PC-3 (cell line): ENCODE measurements around the gene ASXL2. TPM values are rescaled to one million over a fixed set of nuclear protein-coding genes. Genes with fewer than 3 reads are reported as not detected.

ENCODE experiments used
- ATAC-seq: fragments of 200-7000 bp; cut with Tn5 transposase; 2 replicates; pipeline ENCODE4 v1.9.1; 2020; ENCODE audit warnings: mild to moderate bottlenecking, moderate library complexity
- BruUV-seq: library from RNA; stranded (reverse); fragments of 400-500 nt; replicated peaks from 2 replicates; lab custom pipeline; 2021; lab: Mats Ljungman, UMichigan
- CTCF ChIA-PET: fragments of 300-600 bp; sonication (Branson Sonifier 250); formaldehyde crosslinking; loops from one replicate; lab custom pipeline; 2022; ENCODE audit warnings: antibody characterized with exemption; lab: Charles Lee
- POLR2A ChIA-PET: fragments of 300-600 bp; sonication (Branson Sonifier 250); formaldehyde crosslinking; loops from one replicate; lab custom pipeline; 2022; ENCODE audit warnings: antibody characterized with exemption; ENCODE audit not compliant: unreplicated experiment; lab: Charles Lee
- DNase-seq: peaks from one replicate; pipeline ENCODE4 v3.0.0-alpha.2; 2015
- H2AFZ ChIP-seq: fragments of 300-600 bp; sonication (generic); 2 replicates; pipeline ENCODE4 v1.6.0; 2016; ENCODE audit warnings: antibody characterized with exemption, low read length
- H3F3A ChIP-seq: fragments of 300-600 bp; sonication (generic); one replicate; pipeline ENCODE4 v1.6.0; 2017; ENCODE audit warnings: antibody characterized with exemption, low read length, control low read depth, mild to moderate bottlenecking; ENCODE audit not compliant: unreplicated experiment
- H3K27ac ChIP-seq: fragments of 300-600 bp; sonication (generic); 2 replicates; pipeline ENCODE4 v1.5.1; 2016; ENCODE audit warnings: mild to moderate bottlenecking, low read length
- H3K27me3 ChIP-seq: fragments of 300-600 bp; sonication (generic); 2 replicates; pipeline ENCODE4 v1.6.1; 2016; ENCODE audit warnings: low read length, mixed read lengths
- H3K36me3 ChIP-seq: fragments of 300-600 bp; sonication (generic); 2 replicates; pipeline ENCODE4 v1.6.1; 2016; ENCODE audit warnings: low read depth, mixed run types, low read length, mixed read lengths
- H3K4me1 ChIP-seq: fragments of 300-600 bp; sonication (generic); 2 replicates; pipeline ENCODE4 v1.5.1; 2016; ENCODE audit warnings: low read length; ENCODE audit not compliant: insufficient read depth
- H3K4me2 ChIP-seq: fragments of 300-600 bp; sonication (generic); 2 replicates; pipeline ENCODE4 v1.6.0; 2016; ENCODE audit warnings: low read length
- H3K4me3 ChIP-seq: fragments of 300-600 bp; sonication (generic); 2 replicates; pipeline ENCODE4 v1.5.1; 2016; ENCODE audit warnings: mild to moderate bottlenecking, low read length, mixed read lengths
- H3K79me2 ChIP-seq: fragments of 300-600 bp; sonication (generic); 2 replicates; pipeline ENCODE4 v1.6.1; 2017; ENCODE audit warnings: low read length, mixed read lengths
- H3K9ac ChIP-seq: fragments of 300-600 bp; sonication (generic); 2 replicates; pipeline ENCODE4 v1.6.0; 2016; ENCODE audit warnings: mild to moderate bottlenecking, low read length
- H3K9me2 ChIP-seq: fragments of 300-600 bp; sonication (generic); replicated peaks from 2 replicates; pipeline ENCODE4 v1.6.1; 2016; ENCODE audit warnings: mixed run types, low read length, mixed read lengths
- H3K9me3 ChIP-seq: fragments of 300-600 bp; sonication (generic); 2 replicates; pipeline ENCODE4 v1.6.1; 2016; ENCODE audit warnings: low read length, mixed read lengths
- H4K20me1 ChIP-seq: fragments of 300-600 bp; sonication (generic); 2 replicates; pipeline ENCODE4 v1.6.1; 2016; ENCODE audit warnings: low read length, mixed read lengths
- EZH2 ChIP-seq: fragments of 300-600 bp; sonication (generic); IDR thresholded peaks from one replicate; pipeline ENCODE4 v1.6.1; 2017; ENCODE audit warnings: antibody characterized with exemption, mild to moderate bottlenecking, low read length; ENCODE audit not compliant: unreplicated experiment
- EZH2phosphoT487 ChIP-seq: fragments of 300-600 bp; sonication (generic); IDR thresholded peaks from 2 replicates; pipeline ENCODE4 v1.6.1; 2018; ENCODE audit warnings: mild to moderate bottlenecking, antibody characterized with exemption, low read length, borderline replicate concordance
- intact Hi-C: fragments of 100-400 bp; cut with micrococcal nuclease; formaldehyde crosslinking; loops from 2 replicates; pipeline ENCODE4 v1.9.0; 2023
- total RNA-seq: library from RNA; depleted of rRNA; stranded (reverse); fragments of >200 nt; gene quantifications from 2 replicates; pipeline ENCODE4 v1.2.3, GENCODE V29; 2014
- TF ChIP-seq, protein P1 (sequence below): fragments of 300-600 bp; sonication (generic); conservative IDR thresholded peaks from 2 replicates; pipeline ENCODE4 v1.5.1; 2017; ENCODE audit warnings: antibody characterized with exemption, low read depth, mild to moderate bottlenecking, low read length

The ASXL2 gene
- total RNA-seq, 1 experiment from 2014 or later = 11.5 TPM

- DNase-seq = no peak
- intact Hi-C loops = no loop called here
- H2AFZ ChIP-seq = no peak overlapping the region
- H3F3A ChIP-seq = no peaks in the 10 kb centered on the region
- POLR2A ChIA-PET = no interaction called here
- no peaks in the 10 kb centered on the region for H3K9me3 ChIP-seq
- no peaks in the 10 kb centered on the region for H3K9me2 ChIP-seq
- no peaks in the 10 kb centered on the region for H3K36me3 ChIP-seq
- no peak overlapping the region for H3K9ac ChIP-seq
- no peak overlapping the region for H3K27ac ChIP-seq
- no peaks in the 10 kb centered on the region for H3K27me3 ChIP-seq
- no TSS peak for BruUV-seq
- H3K4me3 ChIP-seq = no peak overlapping the region
- H3K4me1 ChIP-seq = peaks cover 6% of the 10 kb centered on the region
- H4K20me1 ChIP-seq = no peaks in the 10 kb centered on the region
- no peak for ATAC-seq
- TF ChIP-seq EZH2phosphoT487 (no peak), EZH2 (no peak)
- TF ChIP-seq, protein P1, sequence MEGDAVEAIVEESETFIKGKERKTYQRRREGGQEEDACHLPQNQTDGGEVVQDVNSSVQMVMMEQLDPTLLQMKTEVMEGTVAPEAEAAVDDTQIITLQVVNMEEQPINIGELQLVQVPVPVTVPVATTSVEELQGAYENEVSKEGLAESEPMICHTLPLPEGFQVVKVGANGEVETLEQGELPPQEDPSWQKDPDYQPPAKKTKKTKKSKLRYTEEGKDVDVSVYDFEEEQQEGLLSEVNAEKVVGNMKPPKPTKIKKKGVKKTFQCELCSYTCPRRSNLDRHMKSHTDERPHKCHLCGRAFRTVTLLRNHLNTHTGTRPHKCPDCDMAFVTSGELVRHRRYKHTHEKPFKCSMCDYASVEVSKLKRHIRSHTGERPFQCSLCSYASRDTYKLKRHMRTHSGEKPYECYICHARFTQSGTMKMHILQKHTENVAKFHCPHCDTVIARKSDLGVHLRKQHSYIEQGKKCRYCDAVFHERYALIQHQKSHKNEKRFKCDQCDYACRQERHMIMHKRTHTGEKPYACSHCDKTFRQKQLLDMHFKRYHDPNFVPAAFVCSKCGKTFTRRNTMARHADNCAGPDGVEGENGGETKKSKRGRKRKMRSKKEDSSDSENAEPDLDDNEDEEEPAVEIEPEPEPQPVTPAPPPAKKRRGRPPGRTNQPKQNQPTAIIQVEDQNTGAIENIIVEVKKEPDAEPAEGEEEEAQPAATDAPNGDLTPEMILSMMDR = no peak
- H3K4me2 ChIP-seq = no peak overlapping the region
- CTCF ChIA-PET = no interaction called here
- peaks cover 35% of the 10 kb centered on the region for H3K79me2 ChIP-seq
These were observed 32.3 kb downstream of the ASXL2 start for GRCh38 chr2:25845843-25846505.

GRCh38 chr2:25844089-25844488 is 34.2 kb downstream of the ASXL2 start:
- no peak overlapping the region for H3K4me2 ChIP-seq
- ChIA-PET CTCF (interaction anchor here (1.0 kb wide), 1 partner anchor 8 kb away, joined by 9 read pairs; no protein-coding TSS in a partner anchor), POLR2A (no interaction called here)

GRCh38 chr2:25842155-25842554 is 36.1 kb downstream of the ASXL2 start:
- Histone ChIP-seq H3K9me2 (no peaks in the 10 kb centered on the region), H2AFZ (no peak overlapping the region), H3K27ac (peak overlapping the region; percentile 3; the same call in 1 of the 2 replicates), H3K36me3 (no peaks in the 10 kb centered on the region), H3F3A (no peaks in the 10 kb centered on the region), H3K9ac (no peak overlapping the region), H3K4me1 (peaks cover 6% of the 10 kb centered on the region), H3K4me2 (no peak overlapping the region), H3K79me2 (peaks cover 22% of the 10 kb centered on the region), H3K27me3 (no peaks in the 10 kb centered on the region), H3K9me3 (no peaks in the 10 kb centered on the region), H4K20me1 (no peaks in the 10 kb centered on the region), H3K4me3 (no peak overlapping the region)
- TF ChIP-seq EZH2phosphoT487 (no peak), EZH2 (no peak)
- TF ChIP-seq, protein P1 = no peak
- BruUV-seq = no TSS peak
- intact Hi-C loops = no loop called here
- ChIA-PET CTCF (interaction anchor here (0.6 kb wide), 1 partner anchor 37 kb away, joined by 3 read pairs; no protein-coding TSS in a partner anchor), POLR2A (interaction anchor here (0.7 kb wide), 1 partner anchor 192 kb away, joined by 3 read pairs; no protein-coding TSS in a partner anchor)
- DNase-seq (peak; percentile 51), ATAC-seq (peak; percentile 95)

More at GRCh38 chr2:25844089-25844488, 34.2 kb downstream of the ASXL2 start:
- H3K27ac ChIP-seq = no peak overlapping the region
- peaks cover 28% of the 10 kb centered on the region for H3K79me2 ChIP-seq
- no peaks in the 10 kb centered on the region for H3K9me3 ChIP-seq
- H3K4me1 ChIP-seq = peaks cover 6% of the 10 kb centered on the region
- TF ChIP-seq, protein P1 = no peak
- no peaks in the 10 kb centered on the region for H4K20me1 ChIP-seq
- intact Hi-C loops = no loop called here
- no TSS peak for BruUV-seq
- peak; percentile 9 for DNase-seq
- H3K9ac ChIP-seq = no peak overlapping the region
- no peaks in the 10 kb centered on the region for H3F3A ChIP-seq
- no peak overlapping the region for H3K4me3 ChIP-seq
- H3K36me3 ChIP-seq = no peaks in the 10 kb centered on the region
- no peak overlapping the region for H2AFZ ChIP-seq
- no peaks in the 10 kb centered on the region for H3K27me3 ChIP-seq
- no peaks in the 10 kb centered on the region for H3K9me2 ChIP-seq
- no peak; the same call in 1 of the 2 replicates for ATAC-seq
